ENCODE data around the gene PEX1.
"Not testable (repeated sequence)": the region's sequence is repeated elsewhere in the genome, so short reads cannot be mapped to it uniquely, and the experiment has no call there.

DNA sequence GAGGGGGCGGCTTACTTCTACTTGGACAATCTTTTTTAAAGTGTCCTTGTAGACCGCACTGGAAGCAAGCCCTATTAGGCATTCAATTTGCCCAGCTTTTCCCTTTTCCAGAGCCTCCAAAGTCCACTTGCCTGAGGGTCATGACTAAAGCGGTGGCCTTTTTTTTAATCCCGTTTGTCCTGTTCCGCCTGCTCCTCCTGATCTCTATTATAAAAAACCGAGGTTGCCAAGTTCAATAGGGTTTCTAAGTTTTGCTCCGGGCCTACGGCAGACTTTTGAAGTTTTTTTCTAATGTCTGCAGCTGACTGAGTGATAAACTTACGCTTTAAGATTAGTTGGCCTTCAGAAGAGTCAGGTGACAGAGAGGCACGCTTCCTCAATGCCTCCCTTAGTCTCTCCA, 54.3 kb downstream of the PEX1 start:
- TF ChIP-seq, protein P1, sequence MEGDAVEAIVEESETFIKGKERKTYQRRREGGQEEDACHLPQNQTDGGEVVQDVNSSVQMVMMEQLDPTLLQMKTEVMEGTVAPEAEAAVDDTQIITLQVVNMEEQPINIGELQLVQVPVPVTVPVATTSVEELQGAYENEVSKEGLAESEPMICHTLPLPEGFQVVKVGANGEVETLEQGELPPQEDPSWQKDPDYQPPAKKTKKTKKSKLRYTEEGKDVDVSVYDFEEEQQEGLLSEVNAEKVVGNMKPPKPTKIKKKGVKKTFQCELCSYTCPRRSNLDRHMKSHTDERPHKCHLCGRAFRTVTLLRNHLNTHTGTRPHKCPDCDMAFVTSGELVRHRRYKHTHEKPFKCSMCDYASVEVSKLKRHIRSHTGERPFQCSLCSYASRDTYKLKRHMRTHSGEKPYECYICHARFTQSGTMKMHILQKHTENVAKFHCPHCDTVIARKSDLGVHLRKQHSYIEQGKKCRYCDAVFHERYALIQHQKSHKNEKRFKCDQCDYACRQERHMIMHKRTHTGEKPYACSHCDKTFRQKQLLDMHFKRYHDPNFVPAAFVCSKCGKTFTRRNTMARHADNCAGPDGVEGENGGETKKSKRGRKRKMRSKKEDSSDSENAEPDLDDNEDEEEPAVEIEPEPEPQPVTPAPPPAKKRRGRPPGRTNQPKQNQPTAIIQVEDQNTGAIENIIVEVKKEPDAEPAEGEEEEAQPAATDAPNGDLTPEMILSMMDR (IDR thresholded peaks at IDR 0.05; ENCODE audit: borderline replicate concordance, extremely low read depth, low read length, poor library complexity, severe bottlenecking), result not testable (repeated sequence)
- not testable (repeated sequence) for TF ChIP-seq EZH2 (IDR thresholded peaks at IDR 0.05; ENCODE audit: borderline replicate concordance, low read depth, low read length, severe bottlenecking)

Measured in DND-41 (cell line).